Thyroid gland (tissue), 4 donors: ENCODE measurements around the gene XAF1. TPM values are rescaled to one million over a fixed set of nuclear protein-coding genes. Genes with fewer than 3 reads are reported as not detected.

Experiments
- DNase-seq, 2 donors: peaks; one replicate each; pipeline ENCODE4 v3.0.0-alpha.2; 2019
- H3K27ac ChIP-seq, 3 donors: fragments of 200-600 bp; sonication (generic); 1 replicate in 2 of 3; 2 replicates in 1 of 3; pipeline ENCODE4 v1.5.1; 2016 to 2019; ENCODE audit warnings: mild to moderate bottlenecking in 1 of 3, moderate library complexity in 1 of 3
- H3K27me3 ChIP-seq: fragments of 200-600 bp; sonication (generic); one replicate; pipeline ENCODE4 v1.5.1; 2019
- H3K36me3 ChIP-seq, 2 donors: fragments of 200-600 bp; sonication (generic); one replicate each; pipeline ENCODE4 v1.5.1; 2016 to 2019
- H3K4me1 ChIP-seq, 2 donors: fragments of 200-600 bp; sonication (generic); one replicate each; pipeline ENCODE4 v1.5.1; 2017 to 2019
- H3K4me3 ChIP-seq, 3 donors: fragments of 200-600 bp; sonication (generic); replicated peaks in 1 of 3; 1 replicate in 2 of 3; 2 replicates in 1 of 3; pipeline ENCODE4 v1.5.1; 2016; ENCODE audit warnings: mild to moderate bottlenecking in 1 of 3
- H3K9me3 ChIP-seq: fragments of 200-600 bp; sonication (generic); one replicate; pipeline ENCODE4 v1.5.1; 2017
- CTCF ChIP-seq, 6 experiments: fragments of 200-600 bp in 3 of 6; fragments of 450-650 bp in 3 of 6; sonication (generic) in 3 of 6; IDR thresholded peaks; one replicate each; pipeline ENCODE4 v1.5.1; 2016 to 2019; ENCODE audit warnings: antibody characterized with exemption in 6 of 6, mild to moderate bottlenecking in 2 of 6, inconsistent platforms in 1 of 6, moderate library complexity in 1 of 6
- POLR2A ChIP-seq, 2 donors: fragments of 450-650 bp; IDR thresholded peaks; one replicate each; pipeline ENCODE4 v1.6.1; 2017; ENCODE audit warnings: antibody characterized with exemption in 2 of 2, mild to moderate bottlenecking in 2 of 2, moderate library complexity in 1 of 2
- WGBS, 2 donors: methylation state at CpG; one replicate each; pipeline ENCODE4 v1.1.5; 2017; 5-methylcytosine and 5-hydroxymethylcytosine counted together
- intact Hi-C: fragments of 100-400 bp; cut with DNase I; formaldehyde crosslinking; loops from one replicate; pipeline ENCODE4 v1.15.1; 2023
- total RNA-seq, 4 donors: library from RNA; depleted of rRNA; stranded (reverse); fragments of >200 nt; gene quantifications; one replicate each; pipeline ENCODE4 v1.2.3, GENCODE V29; 2016

Gene XAF1
- total RNA-seq, 4 donors from 2014 or later: 10.0 to 34.1 (median 12.6) TPM

- Histone ChIP-seq H3K27me3 (no peaks in the 10 kb centered on the region), H3K4me3 (no peak overlapping the region), H3K9me3 (no peaks in the 10 kb centered on the region), H3K36me3 (no peaks in the 10 kb centered on the region), H3K27ac (no peak overlapping the region), H3K4me1 (no peaks in the 10 kb centered on the region)
- intact Hi-C loops: no loop called here
- TF ChIP-seq CTCF (IDR thresholded peaks at IDR 0.05): no peak
- TF ChIP-seq POLR2A (IDR thresholded peaks at IDR 0.05): no peak
- 72 to 89% methylated on average over 4 of the region's 4 CpGs for WGBS, 2 donors
- no peak for DNase-seq
Observed at GRCh38 chr17:6789146-6789545, 33.3 kb downstream of the XAF1 start.

- Histone ChIP-seq H3K4me3 (no peak overlapping the region), H3K27ac (no peak overlapping the region), H3K9me3 (no peaks in the 10 kb centered on the region), H3K4me1 (no peaks in the 10 kb centered on the region), H3K36me3 (no peaks in the 10 kb centered on the region), H3K27me3 (no peaks in the 10 kb centered on the region)
- intact Hi-C loops: no loop called here
- 70 to 73% methylated on average over 5 of the region's 5 CpGs for WGBS, 2 donors
- TF ChIP-seq POLR2A (IDR thresholded peaks at IDR 0.05): no peak
- TF ChIP-seq CTCF (IDR thresholded peaks at IDR 0.05): no peak
- no peak for DNase-seq
Observed at GRCh38 chr17:6793748-6794493, 38.1 kb downstream of the XAF1 start.

- Histone ChIP-seq H3K36me3 (no peaks in the 10 kb centered on the region), H3K27me3 (no peaks in the 10 kb centered on the region), H3K27ac (no peak overlapping the region), H3K4me3 (no peak overlapping the region), H3K9me3 (no peaks in the 10 kb centered on the region), H3K4me1 (no peaks in the 10 kb centered on the region)
- WGBS, 2 donors: 44 to 45% methylated on average over 10 of the region's 10 CpGs
- intact Hi-C loops: no loop called here
- TF ChIP-seq POLR2A (IDR thresholded peaks at IDR 0.05): no peak
- no peak for TF ChIP-seq CTCF (IDR thresholded peaks at IDR 0.05)
- DNase-seq: no peak
Observed at GRCh38 chr17:6796017-6796886, 40.4 kb downstream of the XAF1 start.

GRCh38 chr17:6796887-6797490 is 41.1 kb downstream of the XAF1 start:
- Histone ChIP-seq H3K9me3 (no peaks in the 10 kb centered on the region), H3K4me3 (no peak overlapping the region), H3K27ac (no peak overlapping the region), H3K27me3 (no peaks in the 10 kb centered on the region), H3K4me1 (no peaks in the 10 kb centered on the region), H3K36me3 (no peaks in the 10 kb centered on the region)
- 79 to 86% methylated on average over 2 of the region's 2 CpGs for WGBS, 2 donors
- no peak for TF ChIP-seq POLR2A (IDR thresholded peaks at IDR 0.05)
- no peak for TF ChIP-seq CTCF (IDR thresholded peaks at IDR 0.05)
- no peak for DNase-seq
- intact Hi-C loops: no loop called here
